Keratinocyte (primary cell): ENCODE results near the gene SEMA3C.

Experiments
- CTCF ChIP-seq, 3 experiments: IDR thresholded peaks in 1 of 3; conservative IDR thresholded peaks in 1 of 3; optimal IDR thresholded peaks in 1 of 3; 2 replicates in 2 of 3; 3 replicates in 1 of 3; pipeline versions ENCODE3 to v1.5.1; 2011; ENCODE audit warnings: low read length in 3 of 3, mild to moderate bottlenecking in 3 of 3, moderate library complexity in 2 of 3, control low read depth in 1 of 3, inconsistent platforms in 1 of 3; ENCODE audit not compliant: insufficient read depth in 2 of 3; ENCODE audit errors: extremely low read depth in 1 of 3
- EZH2 ChIP-seq: IDR thresholded peaks from one replicate; pipeline ENCODE4 v1.6.1; 2012; ENCODE audit warnings: inconsistent platforms, mild to moderate bottlenecking, low read length, moderate library complexity

GRCh38 chr7:80703272-80703671 lies 215.6 kb downstream of the SEMA3C start:
- TF ChIP-seq CTCF (optimal IDR thresholded peaks at IDR 0.05 in 1 of 3, IDR thresholded peaks at IDR 0.05 in 1 of 3, conservative IDR thresholded peaks at IDR 0.05 in 1 of 3; ENCODE audit: extremely low read depth in 1 of 3, insufficient read depth in 2 of 3, low read length in 3 of 3), result no peak
- no peak for TF ChIP-seq EZH2
